Stimulated activated CD8-positive, alpha-beta memory T cell treated with anti-CD3 and anti-CD28 coated beads, Interleukin-4, amount 100 ng/mL, for 48 hours (primary cell): ENCODE data around the gene ORC3.
"Not testable (repeated sequence)": the region's sequence is repeated elsewhere in the genome, so short reads cannot be mapped to it uniquely, and the experiment has no call there.

Experiments used
- DNase-seq: peaks from one replicate; pipeline ENCODE4 v3.0.0-alpha.2; 2020

Gene ORC3

DNA sequence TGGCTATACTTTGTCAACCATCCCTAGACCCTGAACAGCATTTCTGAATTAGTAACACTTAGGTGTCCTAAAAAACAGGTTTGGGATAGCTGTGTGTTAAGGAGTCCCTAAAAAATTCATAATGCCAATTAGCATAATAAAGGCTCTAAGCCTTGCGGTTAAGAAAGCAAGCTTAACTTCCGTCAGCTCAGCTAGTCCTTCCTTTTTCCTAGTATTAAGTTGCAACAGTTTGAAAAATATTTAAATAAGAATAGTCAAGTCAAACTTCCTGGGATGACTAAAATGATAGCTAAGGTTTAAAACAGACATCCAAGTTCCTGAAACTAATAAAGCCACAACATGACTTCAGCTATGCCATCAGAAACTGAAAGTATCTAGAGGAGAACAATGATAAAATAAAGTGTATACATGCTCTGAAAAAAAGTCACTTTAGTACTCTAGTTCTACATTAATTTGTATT lies 108.6 kb downstream of the ORC3 start:
- no peak for DNase-seq

DNA sequence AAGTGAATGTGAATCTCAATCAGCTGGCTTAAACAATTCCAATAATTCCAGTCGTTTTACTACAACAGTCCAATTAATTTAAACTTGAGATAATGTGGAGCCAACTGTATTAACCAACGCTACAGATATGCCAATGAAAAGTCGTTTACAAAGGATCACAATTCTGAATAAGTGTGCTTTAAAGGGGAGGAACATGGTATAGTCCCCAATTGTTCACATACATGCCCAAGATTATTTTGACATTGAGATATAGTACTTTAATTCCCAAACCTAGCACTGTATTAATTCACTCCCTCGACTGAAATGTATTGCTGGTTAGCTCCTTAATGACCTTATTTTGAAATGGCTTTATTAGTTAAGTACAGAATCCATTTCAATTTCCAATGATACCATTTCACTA lies 109.6 kb downstream of the ORC3 start:
- no peak for DNase-seq

DNA sequence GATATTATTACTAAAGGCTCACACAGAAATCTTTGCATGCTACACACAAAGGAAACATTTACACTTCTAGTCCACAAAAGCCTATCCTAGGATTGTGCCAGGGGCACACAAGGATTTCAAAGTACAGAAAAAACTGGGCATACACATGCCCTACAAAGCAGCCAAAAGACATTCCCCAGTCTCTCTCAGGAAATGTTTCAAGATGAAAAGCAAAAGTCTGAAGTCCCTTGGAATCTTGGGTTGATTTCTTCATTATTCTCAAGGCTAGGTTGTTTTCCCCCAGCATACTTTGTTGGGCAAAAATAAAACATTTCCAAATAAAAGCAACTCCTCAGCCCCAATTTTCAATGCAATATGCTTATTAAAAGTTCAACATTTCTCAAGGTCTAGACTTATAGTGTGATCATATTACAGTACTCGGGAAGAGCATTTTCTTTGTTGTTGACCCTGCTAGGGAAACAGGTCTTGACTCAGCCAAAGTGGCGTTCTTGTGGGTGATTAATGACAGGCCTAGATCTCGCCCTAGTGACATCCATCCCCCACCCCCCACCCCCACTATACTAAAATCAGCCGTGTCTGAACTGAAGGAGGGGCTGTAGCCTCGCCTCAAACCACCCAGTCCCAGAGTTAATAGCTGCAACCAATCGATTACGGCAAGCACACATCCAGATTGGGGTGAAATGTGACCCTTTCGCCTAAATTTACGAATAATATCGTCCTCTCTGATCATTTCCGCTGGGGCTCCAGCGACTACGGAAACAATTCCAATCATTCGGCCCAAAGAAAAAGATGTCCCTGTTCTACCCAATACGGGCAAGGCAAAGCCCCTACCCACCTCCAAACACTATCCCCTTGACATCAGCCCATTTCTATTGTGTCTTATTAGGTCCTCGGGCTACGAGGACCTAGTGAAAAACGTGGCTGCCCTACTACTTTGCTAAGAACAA lies 110.7 kb downstream of the ORC3 start:
- peak; percentile 44 for DNase-seq

- no peak for DNase-seq
Observed at GRCh38 chr6:87701344-87701675, 111.4 kb downstream of the ORC3 start.

DNA sequence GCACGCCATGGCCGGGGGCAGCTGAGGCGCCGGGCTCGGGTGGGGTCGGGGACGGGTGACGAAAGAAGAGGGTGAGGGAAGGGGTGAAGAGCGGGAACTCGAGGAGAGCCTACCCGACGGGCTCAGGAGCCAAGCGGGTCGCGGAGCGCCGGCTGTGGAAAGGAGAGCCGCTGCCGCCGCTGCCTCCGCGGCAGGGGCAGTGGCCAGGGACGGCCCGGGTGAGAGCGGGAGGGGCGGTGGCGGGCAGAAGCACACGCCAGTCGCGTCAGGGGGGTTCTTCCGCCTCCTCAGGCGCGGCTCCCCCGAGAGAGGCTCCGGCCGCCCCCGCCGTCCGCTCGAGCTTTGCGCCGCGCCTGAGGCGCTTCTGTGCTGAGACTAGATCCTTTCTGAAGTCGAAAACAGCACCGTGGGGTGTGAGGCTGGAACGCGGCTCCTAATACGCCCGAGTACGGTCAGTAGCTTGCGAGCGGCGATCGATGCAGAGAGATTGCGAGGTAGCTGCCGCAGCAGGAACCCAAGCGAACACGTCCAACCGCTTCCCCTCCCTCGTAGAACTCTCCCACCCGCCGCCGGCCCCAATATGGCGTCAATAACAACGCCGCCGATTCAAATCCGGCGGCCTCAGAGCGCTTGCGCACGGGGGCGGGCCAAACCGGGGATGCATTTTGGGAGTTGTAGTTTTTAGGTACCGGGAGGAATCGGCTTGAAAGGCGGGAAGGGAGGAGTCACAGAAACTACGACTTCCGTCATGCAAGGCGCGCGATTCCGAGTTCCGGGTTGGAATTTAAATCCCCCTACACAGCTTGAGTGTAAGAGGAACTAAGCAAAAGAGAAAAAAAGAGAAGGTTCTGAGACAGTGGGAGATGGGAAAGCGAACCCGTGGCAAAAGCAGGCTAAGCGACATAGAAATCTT lies 112.0 kb downstream of the ORC3 start, which contains the start of gene AKIRIN2:
AKIRIN2 (minus strand) TSS at position 558 of the 913 bp plus-strand sequence; CDS start at position 9, 549 bp downstream.
- peak; percentile 96 for DNase-seq

DNA sequence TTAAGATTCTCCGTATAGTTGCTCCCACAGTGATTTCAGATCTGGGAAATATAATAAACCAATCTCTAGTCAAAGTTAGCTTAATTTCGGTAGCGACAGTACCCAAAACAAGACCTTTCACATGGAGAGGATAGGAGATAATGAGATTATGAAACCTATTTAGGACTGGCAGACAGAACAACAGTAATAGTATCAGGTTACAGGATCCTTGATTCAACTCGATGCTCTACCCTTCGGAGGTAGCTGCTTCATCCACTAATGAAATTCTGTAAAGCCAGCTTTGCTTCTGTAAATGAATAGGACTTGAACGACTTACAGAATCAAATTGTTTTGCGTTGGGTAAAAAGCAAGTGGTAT lies 112.6 kb downstream of the ORC3 start:
- no peak for DNase-seq

GRCh38 chr6:87703039-87703438 lies 113.1 kb downstream of the ORC3 start:
- DNase-seq, result not testable (repeated sequence)

- peak; percentile 66 for DNase-seq
Observed at GRCh38 chr6:87705070-87705691, 115.2 kb downstream of the ORC3 start.

DNA sequence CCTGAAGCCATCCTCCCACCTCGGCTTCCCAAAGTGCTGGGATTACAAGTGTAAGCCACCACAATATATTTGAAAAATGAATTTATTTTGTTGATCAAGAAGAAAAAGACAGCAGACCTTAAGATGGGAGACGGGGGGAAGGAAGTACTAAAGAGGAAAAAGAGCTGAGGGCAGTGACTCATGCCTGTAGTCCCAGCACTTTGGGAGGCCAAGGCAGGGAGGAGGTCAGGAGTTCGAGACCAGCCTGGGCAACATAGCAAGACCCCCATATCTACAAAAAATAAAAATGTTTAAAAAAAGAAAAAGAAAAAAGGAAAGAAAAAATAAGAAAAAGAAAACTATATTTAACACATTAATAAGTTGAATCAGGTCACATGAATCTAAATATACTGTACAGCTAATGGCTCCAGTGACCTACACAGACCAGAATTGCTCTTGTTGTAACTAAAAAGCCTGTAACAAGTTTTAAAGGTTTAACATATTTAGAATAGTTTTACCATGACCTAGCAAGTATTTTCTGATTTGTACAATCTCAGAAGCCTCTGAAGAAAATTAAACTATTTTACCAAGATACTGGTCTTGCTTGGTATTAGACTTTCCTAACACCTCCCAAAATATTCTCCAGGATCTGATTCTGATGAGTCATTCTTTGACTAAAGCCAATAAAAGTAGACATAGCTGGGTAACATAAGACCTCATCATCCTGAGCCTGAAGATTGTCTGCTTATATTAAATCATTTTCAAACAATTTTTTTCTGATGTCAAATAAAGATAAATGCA lies 116.4 kb downstream of the ORC3 start:
- DNase-seq, result no peak

DNA sequence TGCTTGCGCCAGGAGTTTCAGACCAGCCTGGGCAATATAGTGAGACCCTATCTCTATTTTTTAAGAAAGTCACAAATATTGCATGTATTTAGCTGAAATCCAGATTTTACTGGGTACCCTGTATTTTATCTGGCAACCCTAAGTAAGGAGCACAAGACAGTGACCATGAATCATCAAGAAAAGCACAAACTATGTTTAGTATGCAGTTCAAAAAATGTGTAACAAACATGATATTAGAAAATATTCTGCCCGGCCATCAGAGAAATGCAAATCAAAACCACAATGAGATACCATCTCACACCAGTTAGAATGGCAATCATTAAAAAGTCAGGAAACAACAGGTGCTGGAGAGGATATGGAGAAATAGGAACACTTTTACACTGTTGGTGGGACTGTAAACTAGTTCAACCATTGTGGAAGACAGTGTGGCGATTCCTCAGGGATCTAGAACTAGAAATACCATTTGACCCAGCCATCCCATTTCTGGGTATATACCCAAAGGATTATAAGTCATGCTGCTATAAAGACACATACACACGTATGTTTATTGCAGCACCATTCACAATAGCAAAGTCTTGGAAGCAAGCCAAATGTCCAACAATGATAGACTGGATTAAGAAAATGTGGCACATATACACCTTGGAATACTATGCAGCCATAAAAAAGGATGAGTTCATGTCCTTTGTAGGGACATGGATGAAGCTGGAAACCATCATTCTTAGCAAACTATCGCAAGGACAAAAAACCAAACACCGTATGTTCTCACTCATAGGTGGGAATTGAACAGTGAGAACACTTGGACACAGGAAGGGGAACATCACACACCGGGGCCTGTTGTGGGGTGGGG lies 118.9 kb downstream of the ORC3 start:
- DNase-seq, result not testable (repeated sequence)

DNA sequence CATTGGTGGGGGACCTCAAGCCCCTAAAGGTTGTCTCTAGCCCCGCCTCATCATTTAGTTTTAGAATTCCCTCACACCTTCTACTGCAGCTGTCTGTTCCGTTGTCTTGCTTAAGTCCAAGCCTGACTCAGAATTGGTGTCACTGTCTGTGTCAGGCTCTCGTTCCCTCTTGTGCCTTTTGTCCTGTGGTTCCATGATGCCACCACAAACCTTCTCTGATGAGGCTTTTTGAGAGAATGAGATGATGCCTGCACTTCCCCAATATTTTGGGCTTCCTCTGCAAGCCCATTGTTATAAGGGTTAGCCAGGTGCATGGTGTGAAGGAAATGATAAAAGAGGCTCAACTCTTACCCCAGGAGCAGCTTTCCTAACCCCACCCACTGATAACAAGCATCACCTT lies 120.2 kb downstream of the ORC3 start:
- no peak for DNase-seq

- not testable (repeated sequence) for DNase-seq
Observed at GRCh38 chr6:87712713-87713112, 122.8 kb downstream of the ORC3 start.

DNA sequence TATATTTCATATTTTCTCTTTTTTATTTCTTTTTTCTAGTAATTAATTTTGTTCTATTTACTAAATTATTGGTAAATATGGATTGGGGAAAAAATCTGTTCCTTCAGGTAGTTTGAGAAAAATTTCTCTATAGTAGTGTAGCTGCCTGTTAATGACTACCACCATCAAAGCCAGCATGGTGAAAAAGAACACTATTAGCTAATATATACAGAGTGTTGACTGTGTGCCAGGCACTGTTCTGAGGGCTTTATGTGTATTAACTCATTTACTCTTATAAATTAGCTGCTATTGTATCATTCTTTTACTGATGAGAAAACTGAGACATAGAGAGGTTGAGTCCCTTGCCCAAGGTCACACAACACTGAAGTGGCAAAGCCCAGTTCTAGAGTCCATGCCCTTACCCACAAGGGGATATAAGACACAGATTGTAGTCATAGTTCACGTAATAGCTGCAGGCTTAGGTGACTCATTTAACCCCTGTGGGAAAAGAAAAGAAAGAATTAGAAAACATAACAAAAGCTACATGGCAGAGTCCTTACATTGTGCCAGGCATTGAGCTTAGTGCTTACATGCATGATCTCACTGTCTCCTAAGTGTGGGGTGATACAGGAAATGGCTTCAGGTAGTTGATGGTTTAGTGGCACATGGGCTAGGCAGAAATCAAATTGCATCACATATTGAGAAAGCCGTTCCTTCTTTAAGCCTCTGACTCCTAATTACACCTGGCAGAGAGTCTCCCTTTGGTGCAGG lies 124.3 kb downstream of the ORC3 start:
- no peak for DNase-seq
